ENCODE results near the gene CHST11.

CHST11 gene

GRCh38 chr12:104659058-104659457, 202.3 kb downstream of the CHST11 start:
- Histone ChIP-seq H3K4me1 (ENCODE audit: insufficient read depth, low read length) (0 out of 2 replicates have a peak, but pooled peaks cover 15% of the 10 kb centered on the region), H3K4me3 (ENCODE audit: low read depth in 1 of 2, low read length in 2 of 2) (no peak overlapping the region), H3K4me2 (ENCODE audit: insufficient read depth, low read length) (no peak overlapping the region), H3K27ac (ENCODE audit: low read length) (no peak overlapping the region), H2AFZ (ENCODE audit: low read depth, low read length) (no peak overlapping the region), H3K79me2 (ENCODE audit: insufficient read depth, low read length) (peaks cover 100% of the 10 kb centered on the region), H3K36me3 (ENCODE audit: insufficient read depth, low read length) (peaks cover 72% of the 10 kb centered on the region), H4K20me1 (ENCODE audit: insufficient read depth, low read length) (peaks cover 93% of the 10 kb centered on the region), H3K27me3 (ENCODE audit: insufficient read depth, low read length, poor library complexity) (no peaks in the 10 kb centered on the region), H3K9ac (ENCODE audit: low read depth, low read length) (no peak overlapping the region), H3K9me3 (ENCODE audit: insufficient read depth, low read length, severe bottlenecking) (no peaks in the 10 kb centered on the region)
- ATAC-seq (ENCODE audit: insufficient read depth, low read depth) (no peak), DNase-seq (no peak)
- no peak for TF ChIP-seq EZH2 (IDR thresholded peaks at IDR 0.05; ENCODE audit: borderline replicate concordance, low read depth, low read length, severe bottlenecking)
- TF ChIP-seq CTCF (IDR thresholded peaks at IDR 0.05; ENCODE audit: borderline replicate concordance, extremely low read depth, low read length, poor library complexity, severe bottlenecking): no peak

GRCh38 chr12:104662203-104662602, 205.5 kb downstream of the CHST11 start:
- DNase-seq (no peak), ATAC-seq (ENCODE audit: insufficient read depth, low read depth) (no peak)
- no peak overlapping the region for H3K4me2 ChIP-seq (ENCODE audit: insufficient read depth, low read length)
- H3K9ac ChIP-seq (ENCODE audit: low read depth, low read length): no peak overlapping the region
- no peak overlapping the region for H2AFZ ChIP-seq (ENCODE audit: low read depth, low read length)
- H3K9me3 ChIP-seq (ENCODE audit: insufficient read depth, low read length, severe bottlenecking): no peaks in the 10 kb centered on the region
- peaks cover 100% of the 10 kb centered on the region for H3K79me2 ChIP-seq (ENCODE audit: insufficient read depth, low read length)
- H3K36me3 ChIP-seq (ENCODE audit: insufficient read depth, low read length): peaks cover 63% of the 10 kb centered on the region
- H4K20me1 ChIP-seq (ENCODE audit: insufficient read depth, low read length): peaks cover 86% of the 10 kb centered on the region
- no peak overlapping the region for H3K4me3 ChIP-seq (ENCODE audit: low read depth in 1 of 2, low read length in 2 of 2)
- no peaks in the 10 kb centered on the region for H3K27me3 ChIP-seq (ENCODE audit: insufficient read depth, low read length, poor library complexity)
- H3K27ac ChIP-seq (ENCODE audit: low read length): 0 out of 2 replicates have a peak overlapping the region, but pooled peaks have one; percentile 25
- H3K4me1 ChIP-seq (ENCODE audit: insufficient read depth, low read length): peaks cover 38% of the 10 kb centered on the region
- TF ChIP-seq EZH2 (IDR thresholded peaks at IDR 0.05; ENCODE audit: borderline replicate concordance, low read depth, low read length, severe bottlenecking): no peak
- no peak for TF ChIP-seq CTCF (IDR thresholded peaks at IDR 0.05; ENCODE audit: borderline replicate concordance, extremely low read depth, low read length, poor library complexity, severe bottlenecking)

GRCh38 chr12:104662908-104663307, 206.2 kb downstream of the CHST11 start:
- Histone ChIP-seq H3K4me1 (ENCODE audit: insufficient read depth, low read length) (peaks cover 45% of the 10 kb centered on the region), H3K9ac (ENCODE audit: low read depth, low read length) (no peak overlapping the region), H3K79me2 (ENCODE audit: insufficient read depth, low read length) (peaks cover 100% of the 10 kb centered on the region), H3K27ac (ENCODE audit: low read length) (peak overlapping the region; percentile 10; the same call in 1 of the 2 replicates), H3K4me2 (ENCODE audit: insufficient read depth, low read length) (no peak overlapping the region), H4K20me1 (ENCODE audit: insufficient read depth, low read length) (peaks cover 86% of the 10 kb centered on the region), H3K36me3 (ENCODE audit: insufficient read depth, low read length) (peaks cover 62% of the 10 kb centered on the region), H3K9me3 (ENCODE audit: insufficient read depth, low read length, severe bottlenecking) (no peaks in the 10 kb centered on the region), H3K27me3 (ENCODE audit: insufficient read depth, low read length, poor library complexity) (no peaks in the 10 kb centered on the region), H2AFZ (ENCODE audit: low read depth, low read length) (no peak overlapping the region), H3K4me3 (ENCODE audit: low read depth in 1 of 2, low read length in 2 of 2) (no peak overlapping the region)
- TF ChIP-seq EZH2 (IDR thresholded peaks at IDR 0.05; ENCODE audit: borderline replicate concordance, low read depth, low read length, severe bottlenecking) (no peak), CTCF (IDR thresholded peaks at IDR 0.05; ENCODE audit: borderline replicate concordance, extremely low read depth, low read length, poor library complexity, severe bottlenecking) (no peak)
- DNase-seq (no peak), ATAC-seq (ENCODE audit: insufficient read depth, low read depth) (no peak)

- no peak overlapping the region for H3K9ac ChIP-seq (ENCODE audit: low read depth, low read length)
- peaks cover 86% of the 10 kb centered on the region for H4K20me1 ChIP-seq (ENCODE audit: insufficient read depth, low read length)
- DNase-seq (no peak), ATAC-seq (ENCODE audit: insufficient read depth, low read depth) (no peak)
- peaks cover 59% of the 10 kb centered on the region for H3K4me1 ChIP-seq (ENCODE audit: insufficient read depth, low read length)
- peak overlapping the region; percentile 29 for H3K27ac ChIP-seq (ENCODE audit: low read length)
- H3K36me3 ChIP-seq (ENCODE audit: insufficient read depth, low read length): peaks cover 56% of the 10 kb centered on the region
- TF ChIP-seq CTCF (IDR thresholded peaks at IDR 0.05; ENCODE audit: borderline replicate concordance, extremely low read depth, low read length, poor library complexity, severe bottlenecking) (no peak), EZH2 (IDR thresholded peaks at IDR 0.05; ENCODE audit: borderline replicate concordance, low read depth, low read length, severe bottlenecking) (no peak)
- H3K9me3 ChIP-seq (ENCODE audit: insufficient read depth, low read length, severe bottlenecking): no peaks in the 10 kb centered on the region
- H3K79me2 ChIP-seq (ENCODE audit: insufficient read depth, low read length): peaks cover 99% of the 10 kb centered on the region
- H3K4me3 ChIP-seq (ENCODE audit: low read depth in 1 of 2, low read length in 2 of 2): no peak overlapping the region
- no peak overlapping the region for H2AFZ ChIP-seq (ENCODE audit: low read depth, low read length)
- no peaks in the 10 kb centered on the region for H3K27me3 ChIP-seq (ENCODE audit: insufficient read depth, low read length, poor library complexity)
- no peak overlapping the region for H3K4me2 ChIP-seq (ENCODE audit: insufficient read depth, low read length)
These were observed 207.6 kb downstream of the CHST11 start for GRCh38 chr12:104664351-104664750.

All from DND-41 (cell line).